GM12878 (cell line): ENCODE results near the gene KCTD14. TPM values are rescaled to one million over a fixed set of nuclear protein-coding genes. Genes with fewer than 3 reads are reported as not detected.

ENCODE experiments used
- ATAC-seq: fragments of 200-7000 bp; cut with Tn5 transposase; 3 replicates; pipeline ENCODE4 v1.9.1; 2020; ENCODE audit warnings: mild to moderate bottlenecking, moderate library complexity
- BruUV-seq: library from RNA; stranded (reverse); fragments of 400-500 nt; replicated peaks from 2 replicates; lab custom pipeline; 2021; lab: Mats Ljungman, UMichigan
- CTCF ChIA-PET: fragments of 300-600 bp; sonication (Branson Sonifier 250); formaldehyde crosslinking; extraction: SDS; loops from one replicate; lab custom pipeline; 2021; ENCODE audit warnings: inconsistent platforms; lab: Yijun Ruan, JAX
- POLR2A ChIA-PET: fragments of 350-600 bp; formaldehyde crosslinking; extraction: SDS; loops from one replicate; lab custom pipeline; 2021; ENCODE audit warnings: inconsistent platforms; lab: Charles Lee
- RAD21 ChIA-PET: fragments of 300-600 bp; sonication (Branson Sonifier 250); formaldehyde crosslinking; loops from one replicate; lab custom pipeline; 2023; ENCODE audit warnings: antibody characterized with exemption; ENCODE audit not compliant: unreplicated experiment; lab: Charles Lee
- SMC1A ChIA-PET: fragments of 300-600 bp; sonication (Branson Sonifier 250); formaldehyde crosslinking; loops from one replicate; lab custom pipeline; 2023; ENCODE audit not compliant: unreplicated experiment, uncharacterized antibody; lab: Charles Lee
- DNase-seq: peaks from one replicate; pipeline ENCODE4 v3.0.0-alpha.2; 2011; ENCODE audit warnings: low read depth, low spot score
- FAIRE-seq: peaks from 3 replicates; lab custom pipeline; 2011; peaks lifted over from hg19 to GRCh38; lab: Jason Lieb, UNC
- H2AFZ ChIP-seq: 2 replicates; pipeline ENCODE4 v1.6.0; 2011; ENCODE audit warnings: low read depth, low read length, control low read depth; ENCODE audit not compliant: control insufficient read depth
- H3K27ac ChIP-seq: 2 replicates; pipeline ENCODE4 v1.5.1; 2011; ENCODE audit warnings: control low read depth; ENCODE audit not compliant: control insufficient read depth, insufficient read depth
- H3K27me3 ChIP-seq, 2 experiments: replicated peaks in 1 of 2; 2 replicates each; pipeline versions ENCODE4 v1.6.0 to v1.6.1; 2011; ENCODE audit warnings: low read length in 1 of 2; ENCODE audit not compliant: control insufficient read depth in 2 of 2, insufficient read depth in 2 of 2
- H3K36me3 ChIP-seq, 2 experiments: 2 replicates each; pipeline ENCODE4 v1.5.1; 2011; ENCODE audit warnings: low read length in 1 of 2; ENCODE audit not compliant: control insufficient read depth in 2 of 2, insufficient read depth in 2 of 2
- H3K4me1 ChIP-seq: 2 replicates; pipeline ENCODE4 v1.6.1; 2011; ENCODE audit warnings: mild to moderate bottlenecking, low read length, moderate library complexity, mixed read lengths; ENCODE audit not compliant: control insufficient read depth, insufficient read depth
- H3K4me2 ChIP-seq: 2 replicates; pipeline ENCODE4 v1.6.0; 2011; ENCODE audit warnings: control low read depth; ENCODE audit not compliant: control insufficient read depth, insufficient read depth
- H3K4me3 ChIP-seq: fragments of 200-600 bp; sonication (generic); 2 replicates; pipeline ENCODE4 v1.5.1; 2016
- H3K79me2 ChIP-seq: 2 replicates; pipeline ENCODE4 v1.6.0; 2011; ENCODE audit warnings: low read length; ENCODE audit not compliant: control insufficient read depth, insufficient read depth
- H3K9ac ChIP-seq: 2 replicates; pipeline ENCODE4 v1.8.0; 2011; ENCODE audit warnings: low read length, control low read depth, mixed read lengths; ENCODE audit not compliant: control insufficient read depth, insufficient read depth
- H3K9me3 ChIP-seq: replicated peaks from 3 replicates; pipeline ENCODE4 v1.5.1; 2011; ENCODE audit warnings: mild to moderate bottlenecking, low read length; ENCODE audit not compliant: control insufficient read depth, insufficient read depth
- H4K20me1 ChIP-seq: 2 replicates; pipeline ENCODE4 v1.6.0; 2011; ENCODE audit not compliant: control insufficient read depth, insufficient read depth
- BRCA1 ChIP-seq: IDR thresholded peaks from 2 replicates; pipeline ENCODE4 v1.6.1; 2011; ENCODE audit warnings: low read depth, low read length, improper control_type of control experiment
- POU2F2 ChIP-seq: IDR thresholded peaks from 3 replicates; pipeline ENCODE4 v1.6.1; 2011; ENCODE audit warnings: low read depth, mild to moderate bottlenecking, low read length, borderline replicate concordance
- SPI1 ChIP-seq: IDR thresholded peaks from 2 replicates; pipeline ENCODE4 v1.6.1; 2011; ENCODE audit warnings: low read depth, mild to moderate bottlenecking, low read length, moderate library complexity, borderline replicate concordance; ENCODE audit not compliant: insufficient read depth
- SRF ChIP-seq, 2 experiments: IDR thresholded peaks; 2 replicates each; pipeline ENCODE4 v1.6.1; 2011; ENCODE audit warnings: low read depth in 2 of 2, low read length in 2 of 2, mild to moderate bottlenecking in 1 of 2, moderate library complexity in 1 of 2
- WGBS: methylation state at CpG from one replicate; pipeline ENCODE4 v1.1.6; 2016; ENCODE audit warnings: low lambda C conversion rate; ENCODE audit not compliant: insufficient replicate concordance, insufficient coverage; ENCODE audit errors: missing lambda C conversion rate; 5-methylcytosine and 5-hydroxymethylcytosine counted together
- in situ Hi-C: fragments of 300-500 bp; cut with MboI; formaldehyde crosslinking; loops from 9 replicates; pipeline ENCODE4 v1.14.3; 2018; ENCODE audit warnings: mixed read lengths
- intact Hi-C: fragments of 100-400 bp; cut with micrococcal nuclease; formaldehyde crosslinking; loops from one replicate; pipeline ENCODE4 v1.14.2; 2022; ENCODE audit not compliant: unreplicated experiment
- polyA plus RNA-seq, 11 experiments: library from polyadenylated mRNA; depleted of rRNA in 4 of 11; unstranded in 6 of 11; stranded (reverse) in 5 of 11; fragments of >200 nt; fragmentation: Nextera tagmentation in 4 of 11; fragmentation: Illumina TruSeq in 1 of 11; extraction: Ambion mirVana in 4 of 11; extraction: Trizol in 1 of 11; gene quantifications; 1 replicate in 1 of 11; 2 replicates in 10 of 11; pipeline versions ENCODE4 v1.2.1 to v1.2.3, GENCODE V29; 2011 to 2016; ENCODE audit warnings: inconsistent platforms in 2 of 11, missing spikeins in 2 of 11, low read depth in 1 of 11
- total RNA-seq, 4 experiments: library from RNA; depleted of rRNA in 3 of 4; stranded (reverse); fragments of >200 nt in 3 of 4; fragmentation: Illumina TruSeq in 1 of 4; extraction: Trizol in 1 of 4; gene quantifications; 2 replicates each; pipeline versions ENCODE4 v1.2.1 to v1.2.3, GENCODE V29; 2013 to 2021
- TF ChIP-seq, protein P1 (sequence below): fragments of 150-350 bp; IDR thresholded peaks from 2 replicates; pipeline ENCODE4 v1.6.1; 2014; ENCODE audit warnings: mild to moderate bottlenecking, low read depth, low read length
- TF ChIP-seq, protein P2 (sequence below): fragments of 450-650 bp; IDR thresholded peaks from 2 replicates; pipeline ENCODE4 v1.6.1; 2014; ENCODE audit warnings: mild to moderate bottlenecking

The KCTD14 gene
- total and polyA plus RNA-seq, 10 of the 15 experiments (the other 5 are each of a cell fraction or from before 2014, with no cell fraction given): 0.11 to 0.63 (median 0.48) TPM

DNA sequence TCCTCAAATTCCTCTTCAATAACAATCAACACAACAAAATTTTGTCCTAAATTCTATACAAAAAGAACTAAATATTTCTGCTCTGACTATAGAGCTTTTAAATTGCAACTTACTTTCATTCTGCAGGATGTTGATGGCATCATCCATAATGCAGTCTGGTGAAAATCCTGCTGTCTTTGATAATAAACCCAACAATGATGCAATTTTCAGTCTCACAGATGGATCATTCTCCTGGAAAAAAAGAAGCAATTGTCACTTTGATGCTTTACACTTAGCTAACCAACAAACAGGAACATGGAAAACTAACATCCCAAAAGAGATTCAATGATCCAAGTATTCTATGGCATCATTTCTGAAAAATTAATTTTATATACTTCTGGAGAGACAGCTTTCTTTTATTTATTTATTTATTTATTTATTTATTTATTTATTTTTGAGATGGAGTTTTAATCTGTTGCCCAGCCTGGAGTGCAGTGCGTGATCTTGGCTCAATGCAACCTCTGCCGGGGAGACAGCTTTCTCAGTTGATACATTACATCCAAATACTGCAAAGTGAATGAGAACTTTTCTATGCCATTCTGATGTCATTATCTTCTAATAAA lies 41.6 kb downstream of the KCTD14 start:
- H3K36me3 ChIP-seq: peaks cover 0 to 16% of the 10 kb centered on the region in 2 experiments; a peak in 2 of 4 replicates
- SMC1A ChIA-PET: interaction anchor here (1.3 kb wide), 1 partner anchor 12 kb away, joined by 3 read pairs; no protein-coding TSS in a partner anchor
- RAD21 ChIA-PET: interaction anchor here (1.2 kb wide), 1 partner anchor 18 kb away, joined by 6 read pairs; no protein-coding TSS in a partner anchor
- DNase-seq: no peak
- H4K20me1 ChIP-seq: no peaks in the 10 kb centered on the region
- H3K9me3 ChIP-seq: no peaks in the 10 kb centered on the region
- no peaks in the 10 kb centered on the region for H3K4me1 ChIP-seq
- H3K9ac ChIP-seq: no peak overlapping the region
- no peak overlapping the region for H3K27ac ChIP-seq
- H3K79me2 ChIP-seq: no peaks in the 10 kb centered on the region; the same call in 1 of the 2 replicates
- H3K4me2 ChIP-seq: no peak overlapping the region
- no peak for FAIRE-seq
- WGBS: 93% methylated on average over 2 of the region's 2 CpGs
- no peaks in the 10 kb centered on the region for H3K27me3 ChIP-seq
- POLR2A ChIA-PET: interaction anchor here (0.8 kb wide), 1 partner anchor 11 kb away, joined by 3 read pairs; no protein-coding TSS in a partner anchor
- CTCF ChIA-PET: interaction anchor here (0.7 to 1.3 kb wide), 5 partner anchors 10 to 197 kb away, joined by 3 to 5 read pairs (median 3); partner anchors contain the start of gene INTS4
- BruUV-seq: no TSS peak
- no peak for TF ChIP-seq SRF (IDR thresholded peaks at IDR 0.05; ENCODE audit: low read depth in 2 of 2, low read length in 2 of 2)
- TF ChIP-seq, protein P1, sequence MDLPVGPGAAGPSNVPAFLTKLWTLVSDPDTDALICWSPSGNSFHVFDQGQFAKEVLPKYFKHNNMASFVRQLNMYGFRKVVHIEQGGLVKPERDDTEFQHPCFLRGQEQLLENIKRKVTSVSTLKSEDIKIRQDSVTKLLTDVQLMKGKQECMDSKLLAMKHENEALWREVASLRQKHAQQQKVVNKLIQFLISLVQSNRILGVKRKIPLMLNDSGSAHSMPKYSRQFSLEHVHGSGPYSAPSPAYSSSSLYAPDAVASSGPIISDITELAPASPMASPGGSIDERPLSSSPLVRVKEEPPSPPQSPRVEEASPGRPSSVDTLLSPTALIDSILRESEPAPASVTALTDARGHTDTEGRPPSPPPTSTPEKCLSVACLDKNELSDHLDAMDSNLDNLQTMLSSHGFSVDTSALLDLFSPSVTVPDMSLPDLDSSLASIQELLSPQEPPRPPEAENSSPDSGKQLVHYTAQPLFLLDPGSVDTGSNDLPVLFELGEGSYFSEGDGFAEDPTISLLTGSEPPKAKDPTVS: no peak
- TF ChIP-seq POU2F2: no peak
- TF ChIP-seq, protein P2, sequence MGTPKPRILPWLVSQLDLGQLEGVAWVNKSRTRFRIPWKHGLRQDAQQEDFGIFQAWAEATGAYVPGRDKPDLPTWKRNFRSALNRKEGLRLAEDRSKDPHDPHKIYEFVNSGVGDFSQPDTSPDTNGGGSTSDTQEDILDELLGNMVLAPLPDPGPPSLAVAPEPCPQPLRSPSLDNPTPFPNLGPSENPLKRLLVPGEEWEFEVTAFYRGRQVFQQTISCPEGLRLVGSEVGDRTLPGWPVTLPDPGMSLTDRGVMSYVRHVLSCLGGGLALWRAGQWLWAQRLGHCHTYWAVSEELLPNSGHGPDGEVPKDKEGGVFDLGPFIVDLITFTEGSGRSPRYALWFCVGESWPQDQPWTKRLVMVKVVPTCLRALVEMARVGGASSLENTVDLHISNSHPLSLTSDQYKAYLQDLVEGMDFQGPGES: no peak
- no peak for TF ChIP-seq BRCA1
- no peak for TF ChIP-seq SPI1
- ATAC-seq: no peak
- no peak overlapping the region for H2AFZ ChIP-seq
- H3K4me3 ChIP-seq: no peak overlapping the region
- intact Hi-C loops: no loop called here
- in situ Hi-C loops: no loop called here
